Glutamatergic neuron (in vitro differentiated cells): ENCODE results near the gene UBTD1. TPM values are rescaled to one million over a fixed set of nuclear protein-coding genes. Genes with fewer than 3 reads are reported as not detected.

Experiments used
- DNase-seq: peaks from one replicate; pipeline ENCODE4 v3.0.0; 2022
- H3K27ac Mint-ChIP-seq: one replicate; pipeline ENCODE4 v1.8.0; 2020; ENCODE audit warnings: mild to moderate bottlenecking, mixed read lengths, inconsistent platforms; ENCODE audit not compliant: unreplicated experiment
- H3K27me3 Mint-ChIP-seq: one replicate; pipeline ENCODE4 v1.8.0; 2020; ENCODE audit warnings: mild to moderate bottlenecking, moderate library complexity, mixed read lengths, inconsistent platforms; ENCODE audit not compliant: unreplicated experiment
- H3K36me3 Mint-ChIP-seq: one replicate; pipeline ENCODE4 v1.8.0; 2020; ENCODE audit warnings: mild to moderate bottlenecking, mixed read lengths, inconsistent platforms; ENCODE audit not compliant: unreplicated experiment
- H3K4me1 Mint-ChIP-seq: one replicate; pipeline ENCODE4 v1.8.0; 2020; ENCODE audit warnings: mild to moderate bottlenecking, low read depth, mixed read lengths, inconsistent platforms; ENCODE audit not compliant: unreplicated experiment
- H3K4me3 Mint-ChIP-seq: one replicate; pipeline ENCODE4 v1.8.0; 2020; ENCODE audit warnings: mild to moderate bottlenecking, mixed read lengths, inconsistent platforms; ENCODE audit not compliant: unreplicated experiment
- H3K9me3 Mint-ChIP-seq: one replicate; pipeline ENCODE4 v1.8.0; 2020; ENCODE audit warnings: mild to moderate bottlenecking, moderate library complexity, mixed read lengths, inconsistent platforms; ENCODE audit not compliant: unreplicated experiment
- total RNA-seq: library from RNA; stranded (reverse); fragmentation: NEBNext Ultra II Directional; extraction: Animal tissue kit (Norgen Biotek cat#: 25700); gene quantifications from one replicate; pipeline ENCODE4 v1.2.1, GENCODE V29; 2021; ENCODE audit not compliant: unreplicated experiment
- TF ChIP-seq, protein P1 (sequence below): fragments of 200-600 bp; sonication (generic); IDR thresholded peaks from one replicate; pipeline ENCODE4 v1.5.0; 2021; ENCODE audit not compliant: partially characterized antibody, unreplicated experiment

UBTD1 gene
- total RNA-seq, 1 donor from 2014 or later = 8.0 TPM

DNA sequence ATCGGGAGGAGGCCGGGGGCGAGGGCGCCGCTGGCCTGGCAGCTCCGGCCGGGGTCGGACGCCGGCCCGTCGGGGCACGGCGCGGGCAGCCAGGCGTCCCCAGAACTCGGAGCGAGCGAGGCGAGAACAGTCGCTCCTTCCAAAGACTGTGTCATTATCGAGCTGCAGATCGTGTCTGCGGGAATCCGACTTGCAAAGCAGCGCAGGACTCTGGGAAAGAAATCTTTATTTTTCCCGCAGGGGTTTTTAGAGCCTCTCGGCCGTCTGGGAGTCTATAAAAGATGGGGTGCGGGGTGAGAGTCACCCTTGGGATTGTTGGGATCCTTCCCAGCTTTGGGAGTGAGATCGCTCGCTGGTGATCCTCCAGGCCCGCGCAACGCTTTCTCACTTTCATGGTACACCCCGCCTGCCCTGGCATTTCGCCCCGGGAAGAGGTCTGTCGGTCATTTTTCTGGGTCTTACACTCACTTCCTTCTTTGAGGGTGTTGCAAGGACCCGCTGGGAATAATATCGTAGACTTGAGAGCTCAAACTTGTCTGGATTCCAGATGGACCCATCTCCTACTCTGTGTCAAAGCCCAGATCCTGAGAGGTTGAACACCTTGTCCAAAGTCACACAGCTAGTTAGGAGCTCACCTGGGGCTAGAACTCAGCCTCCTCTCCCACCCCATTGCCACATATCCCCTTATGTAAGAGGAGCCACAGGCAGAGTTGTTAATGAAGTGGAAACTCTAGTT lies 1.0 kb downstream of the UBTD1 start:
- H3K27ac Mint-ChIP-seq = no peak overlapping the region

DNA sequence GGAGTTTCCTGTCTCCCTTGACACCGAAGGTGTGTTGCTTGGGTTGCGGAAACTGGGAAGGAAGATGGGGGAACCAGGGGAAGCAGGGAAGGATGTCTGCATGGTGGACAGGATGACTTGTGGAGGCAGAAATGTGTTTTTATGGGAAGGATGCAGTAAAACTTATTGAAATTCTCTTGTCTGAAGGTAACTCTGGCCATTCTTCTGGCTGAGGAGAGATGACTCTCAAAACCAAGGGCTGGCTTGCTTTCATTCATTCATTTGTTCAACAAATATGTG lies 1.5 kb downstream of the UBTD1 start:
- H3K9me3 Mint-ChIP-seq = peaks cover 19% of the 10 kb centered on the region
- TF ChIP-seq, protein P1, sequence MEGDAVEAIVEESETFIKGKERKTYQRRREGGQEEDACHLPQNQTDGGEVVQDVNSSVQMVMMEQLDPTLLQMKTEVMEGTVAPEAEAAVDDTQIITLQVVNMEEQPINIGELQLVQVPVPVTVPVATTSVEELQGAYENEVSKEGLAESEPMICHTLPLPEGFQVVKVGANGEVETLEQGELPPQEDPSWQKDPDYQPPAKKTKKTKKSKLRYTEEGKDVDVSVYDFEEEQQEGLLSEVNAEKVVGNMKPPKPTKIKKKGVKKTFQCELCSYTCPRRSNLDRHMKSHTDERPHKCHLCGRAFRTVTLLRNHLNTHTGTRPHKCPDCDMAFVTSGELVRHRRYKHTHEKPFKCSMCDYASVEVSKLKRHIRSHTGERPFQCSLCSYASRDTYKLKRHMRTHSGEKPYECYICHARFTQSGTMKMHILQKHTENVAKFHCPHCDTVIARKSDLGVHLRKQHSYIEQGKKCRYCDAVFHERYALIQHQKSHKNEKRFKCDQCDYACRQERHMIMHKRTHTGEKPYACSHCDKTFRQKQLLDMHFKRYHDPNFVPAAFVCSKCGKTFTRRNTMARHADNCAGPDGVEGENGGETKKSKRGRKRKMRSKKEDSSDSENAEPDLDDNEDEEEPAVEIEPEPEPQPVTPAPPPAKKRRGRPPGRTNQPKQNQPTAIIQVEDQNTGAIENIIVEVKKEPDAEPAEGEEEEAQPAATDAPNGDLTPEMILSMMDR = no peak
- H3K4me1 Mint-ChIP-seq = peaks cover 18% of the 10 kb centered on the region
- H3K36me3 Mint-ChIP-seq = no peaks in the 10 kb centered on the region
- DNase-seq = no peak
- peak overlapping the region; percentile 73 for H3K4me3 Mint-ChIP-seq
- H3K27ac Mint-ChIP-seq = no peak overlapping the region
- peaks cover 22% of the 10 kb centered on the region for H3K27me3 Mint-ChIP-seq

More for the DNA sequence above, 1.0 kb downstream of the UBTD1 start:
- peaks cover 19% of the 10 kb centered on the region for H3K9me3 Mint-ChIP-seq
- no peak for DNase-seq
- peak overlapping the region; percentile 73 for H3K4me3 Mint-ChIP-seq
- H3K4me1 Mint-ChIP-seq = peaks cover 21% of the 10 kb centered on the region
- peaks cover 22% of the 10 kb centered on the region for H3K27me3 Mint-ChIP-seq
- TF ChIP-seq, protein P1 = no peak
- no peaks in the 10 kb centered on the region for H3K36me3 Mint-ChIP-seq

DNA sequence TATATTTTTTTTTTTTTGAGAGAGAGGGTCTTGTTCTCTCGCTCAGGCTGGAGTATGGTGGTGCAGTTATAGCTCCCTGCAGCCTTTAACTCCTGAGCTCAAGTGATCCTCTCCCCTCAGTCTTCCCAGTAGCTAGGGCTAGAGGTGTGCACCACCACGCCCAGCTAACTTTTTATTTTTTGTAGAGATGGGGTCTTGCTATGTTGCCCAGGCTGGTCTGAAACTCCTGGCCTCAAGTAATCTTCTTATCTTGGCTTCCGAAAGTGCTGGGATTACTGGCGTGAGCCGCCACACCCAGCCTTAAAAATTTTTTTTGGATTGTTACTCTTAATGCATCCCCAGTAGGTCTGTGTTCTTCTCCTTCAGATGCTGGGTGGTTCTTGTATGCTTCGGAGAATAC lies 4.2 kb downstream of the UBTD1 start:
- Mint-ChIP-seq H3K36me3 (no peaks in the 10 kb centered on the region), H3K27ac (no peak overlapping the region), H3K4me3 (no peak overlapping the region), H3K27me3 (peaks cover 19% of the 10 kb centered on the region), H3K4me1 (peaks cover 4% of the 10 kb centered on the region), H3K9me3 (peaks cover 16% of the 10 kb centered on the region)
- DNase-seq = no peak
- TF ChIP-seq, protein P1 = no peak

DNA sequence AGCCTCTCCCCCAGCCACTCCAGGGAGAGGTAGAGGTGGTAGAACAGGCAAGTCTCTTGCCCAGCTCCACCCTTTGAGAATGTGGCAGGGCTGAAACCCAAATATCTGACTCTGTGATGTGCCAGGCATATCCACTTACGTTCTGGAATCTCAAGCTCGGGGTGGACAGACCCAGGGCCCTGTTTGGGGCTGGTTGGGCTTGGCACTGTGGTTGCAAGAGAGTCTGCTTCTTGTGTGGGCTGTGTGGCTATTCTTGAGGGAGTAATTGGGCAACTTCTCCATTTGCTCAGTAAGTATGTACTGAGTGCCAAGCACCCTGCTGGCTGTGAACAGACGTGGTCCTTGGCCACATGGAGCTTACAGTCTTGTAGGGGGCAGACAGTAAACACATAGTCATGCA lies 4.7 kb downstream of the UBTD1 start:
- Mint-ChIP-seq H3K27ac (no peak overlapping the region), H3K4me3 (no peak overlapping the region), H3K27me3 (peaks cover 19% of the 10 kb centered on the region), H3K36me3 (no peaks in the 10 kb centered on the region), H3K4me1 (peaks cover 4% of the 10 kb centered on the region), H3K9me3 (peaks cover 14% of the 10 kb centered on the region)
- DNase-seq = no peak
- TF ChIP-seq, protein P1 = no peak

DNA sequence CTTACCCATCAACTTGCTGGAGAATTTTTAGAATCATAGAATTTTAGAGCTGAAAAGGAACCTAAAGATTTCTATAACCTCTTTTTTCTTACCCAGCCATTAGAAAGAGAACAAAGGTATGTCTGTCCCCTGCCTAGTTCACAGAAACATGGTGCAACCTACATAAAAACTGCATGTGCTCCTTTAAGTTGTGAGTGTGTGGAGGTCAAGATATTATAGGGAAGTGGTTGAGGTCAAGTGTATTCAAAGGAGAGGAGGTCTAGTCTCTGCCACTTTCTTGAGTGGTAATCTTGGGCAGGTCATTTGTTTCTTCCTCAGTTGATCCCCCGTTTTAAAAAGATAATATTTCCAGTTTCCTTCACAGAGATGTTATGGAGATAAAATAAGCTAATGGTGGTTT lies 6.4 kb downstream of the UBTD1 start:
- H3K36me3 Mint-ChIP-seq = no peaks in the 10 kb centered on the region
- TF ChIP-seq, protein P1 = no peak
- peaks cover 12% of the 10 kb centered on the region for H3K9me3 Mint-ChIP-seq
- peaks cover 13% of the 10 kb centered on the region for H3K27me3 Mint-ChIP-seq
- peaks cover 7% of the 10 kb centered on the region for H3K4me1 Mint-ChIP-seq
- no peak for DNase-seq
- no peak overlapping the region for H3K27ac Mint-ChIP-seq
- no peak overlapping the region for H3K4me3 Mint-ChIP-seq
